Middle frontal gyrus (tissue), 1 donor: Measurements from ENCODE around the gene IRX5.

Experiments used
- DNase-seq: peaks from one replicate; pipeline ENCODE4 v3.0.0-alpha.2; 2015; ENCODE audit warnings: low spot score; ENCODE audit errors: extremely low spot score

Gene IRX5

DNA sequence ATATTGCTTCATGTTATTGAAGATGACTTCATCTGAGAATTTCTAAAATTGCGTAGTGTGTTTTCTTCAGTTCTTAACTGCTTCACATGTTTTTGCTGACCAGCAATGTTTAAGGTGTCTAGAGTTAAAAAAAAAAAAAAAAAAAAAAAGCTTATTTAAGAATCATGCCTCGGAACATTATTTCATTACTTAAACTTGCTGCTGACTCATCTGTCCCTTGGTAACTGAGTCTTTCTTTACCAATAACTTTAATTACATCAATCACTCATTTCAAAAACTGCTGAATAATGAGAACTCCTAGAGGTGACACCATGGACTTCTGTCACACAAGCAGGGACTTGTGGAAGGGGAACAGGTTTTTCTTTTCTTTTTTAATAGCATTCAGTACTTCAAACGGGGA, 16.2 kb downstream of the IRX5 start:
- no peak for DNase-seq

DNA sequence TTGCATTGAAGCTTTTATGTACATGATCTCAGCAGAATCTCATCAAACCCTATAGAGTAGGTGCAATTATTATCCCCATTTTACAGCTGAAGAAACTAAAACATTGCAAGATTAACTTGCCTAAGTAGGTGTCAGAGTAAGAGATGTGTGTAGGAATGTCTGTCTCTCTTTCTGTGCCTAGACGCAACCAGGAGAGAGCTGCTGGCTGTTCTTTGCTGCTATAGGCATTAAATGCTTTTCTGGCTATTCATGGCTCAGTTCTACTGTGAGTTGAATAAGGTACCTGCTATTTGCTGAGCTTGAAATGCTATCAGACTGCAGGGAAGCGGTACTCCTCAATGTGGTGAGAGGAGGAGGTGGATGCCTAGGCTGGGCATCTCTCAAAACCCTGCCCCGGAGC, 17.0 kb downstream of the IRX5 start:
- no peak for DNase-seq

DNA sequence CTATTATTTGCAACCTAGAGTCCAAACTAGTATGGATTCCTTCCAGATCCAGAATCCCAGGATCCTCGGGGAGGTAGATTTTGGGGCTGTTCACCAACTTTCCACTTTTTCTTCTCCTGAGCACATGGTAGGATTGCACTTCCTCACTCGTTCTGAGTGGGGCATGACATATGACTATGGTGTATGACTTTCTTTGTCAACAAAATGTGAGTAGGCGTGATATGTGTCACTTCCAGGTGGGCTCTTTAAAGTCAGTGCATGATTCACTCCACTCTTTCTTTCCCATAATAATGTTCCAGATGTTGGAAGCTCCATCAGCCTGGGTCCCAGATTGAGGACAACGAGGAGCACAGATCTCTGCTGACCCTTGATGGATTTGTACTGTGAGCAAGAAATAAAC, 21.5 kb downstream of the IRX5 start:
- no peak for DNase-seq

DNA sequence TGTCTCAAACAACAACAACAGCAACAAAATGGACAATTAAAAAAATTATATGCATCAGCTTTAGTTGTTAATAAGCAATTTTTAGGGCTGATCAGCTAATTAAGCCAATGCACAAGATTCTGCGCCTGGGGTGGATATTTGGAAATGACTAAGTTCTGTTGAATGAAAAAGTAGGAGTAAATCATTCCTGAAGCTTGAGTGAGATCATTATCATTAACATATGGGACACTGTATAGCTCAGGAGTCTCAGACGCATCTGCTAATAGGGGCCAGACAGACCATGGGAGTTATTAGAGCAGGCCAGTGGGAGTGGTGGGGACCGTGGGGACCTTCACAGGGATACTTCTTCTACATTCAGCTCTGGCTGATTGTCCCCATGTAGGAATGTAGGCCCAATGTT, 22.8 kb downstream of the IRX5 start:
- DNase-seq, result no peak

DNA sequence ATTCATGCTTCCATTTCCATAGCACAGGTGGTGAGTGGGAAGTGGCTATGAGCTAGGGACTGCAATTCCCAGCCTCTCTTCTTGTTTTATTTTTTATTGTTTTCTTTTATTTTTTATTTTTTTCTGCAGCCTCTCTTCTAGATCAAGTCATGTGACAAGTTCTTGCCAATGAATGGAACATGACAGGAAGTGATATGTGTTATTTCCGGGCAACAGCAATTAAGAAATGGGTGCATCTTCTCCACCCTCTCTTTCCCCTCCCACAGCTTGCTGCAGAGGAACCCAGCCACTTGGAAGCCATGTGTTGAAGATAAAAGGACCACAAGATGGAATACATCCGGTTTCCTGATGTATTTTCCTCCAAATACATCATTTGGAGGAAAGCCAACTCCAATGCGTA, 23.6 kb downstream of the IRX5 start:
- DNase-seq, result no peak

DNA sequence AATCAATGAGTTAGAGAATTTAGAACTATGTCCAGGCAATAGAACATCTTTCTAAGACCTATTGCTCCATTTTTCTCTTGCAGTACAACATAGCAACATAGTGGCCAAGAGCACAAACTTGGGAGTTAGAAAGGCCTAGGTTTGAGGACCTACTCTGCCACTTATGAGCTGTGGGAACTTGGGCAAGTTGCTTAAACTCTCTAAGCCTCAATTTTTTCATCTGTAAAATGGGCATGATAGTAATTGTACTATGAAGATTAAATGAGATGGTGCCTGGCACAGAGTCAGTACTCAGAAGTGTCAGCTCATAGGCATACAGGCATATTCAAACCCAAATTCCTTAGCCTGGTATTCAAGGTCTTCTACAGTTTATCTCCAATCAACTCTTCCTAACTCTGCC, 25.1 kb downstream of the IRX5 start:
- DNase-seq, result no peak

DNA sequence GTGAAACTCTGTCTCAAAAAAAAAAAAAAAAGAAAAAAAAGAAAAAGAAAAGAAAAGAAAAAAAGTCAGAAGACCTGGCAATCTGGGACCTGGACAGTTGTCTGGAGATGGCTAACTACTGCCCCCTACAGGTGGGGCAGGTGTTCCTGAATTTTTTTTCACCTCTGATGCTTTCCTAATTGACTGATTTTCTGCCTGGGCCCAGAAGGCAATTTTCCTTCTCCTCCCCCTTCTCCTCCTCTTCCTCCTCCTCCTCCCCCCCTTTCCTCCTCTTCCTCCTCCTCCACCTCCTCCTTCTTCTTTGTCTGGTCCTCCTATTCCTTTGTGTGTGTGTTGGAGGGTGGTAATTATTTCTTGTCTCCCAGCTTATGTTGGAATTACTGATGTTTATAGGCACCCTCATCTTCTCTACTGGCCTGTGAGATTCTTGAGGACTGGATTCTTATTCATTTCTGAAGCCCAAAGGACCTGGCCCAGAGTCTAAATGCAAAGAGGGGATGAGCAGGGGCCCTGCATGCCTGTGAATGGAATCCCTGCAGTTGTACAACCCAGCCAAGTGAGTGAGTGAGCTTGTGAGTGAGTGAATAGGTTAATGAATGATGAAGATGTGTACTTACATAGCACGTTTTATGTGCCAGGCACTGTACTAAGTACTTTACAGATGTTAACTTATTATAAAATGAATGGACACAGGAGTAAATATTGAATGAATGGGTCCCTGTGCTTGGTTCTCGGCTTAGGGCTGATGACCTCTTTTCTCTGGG, 26.9 kb downstream of the IRX5 start:
- no peak for DNase-seq

DNA sequence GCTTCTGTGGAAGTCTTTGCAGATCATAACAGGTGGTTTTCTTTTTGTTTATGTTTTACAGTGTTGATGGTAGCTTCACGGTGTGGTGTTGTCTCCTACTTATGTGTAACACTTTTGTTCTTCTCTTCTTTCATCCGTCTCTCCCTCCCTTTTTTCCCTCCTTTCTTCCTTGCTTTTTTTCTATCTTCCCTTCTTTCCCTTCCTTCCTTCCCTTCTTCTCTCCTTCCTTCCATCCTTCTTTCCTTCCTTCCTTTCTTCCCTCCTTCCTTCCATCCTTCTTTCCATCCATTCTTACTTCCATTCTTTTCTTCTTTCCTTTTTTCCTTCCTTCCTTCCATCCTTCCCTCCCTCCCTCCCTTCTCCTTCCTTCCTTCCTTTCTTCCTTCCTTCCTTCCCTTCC, 31.4 kb downstream of the IRX5 start:
- DNase-seq, result no peak

DNA sequence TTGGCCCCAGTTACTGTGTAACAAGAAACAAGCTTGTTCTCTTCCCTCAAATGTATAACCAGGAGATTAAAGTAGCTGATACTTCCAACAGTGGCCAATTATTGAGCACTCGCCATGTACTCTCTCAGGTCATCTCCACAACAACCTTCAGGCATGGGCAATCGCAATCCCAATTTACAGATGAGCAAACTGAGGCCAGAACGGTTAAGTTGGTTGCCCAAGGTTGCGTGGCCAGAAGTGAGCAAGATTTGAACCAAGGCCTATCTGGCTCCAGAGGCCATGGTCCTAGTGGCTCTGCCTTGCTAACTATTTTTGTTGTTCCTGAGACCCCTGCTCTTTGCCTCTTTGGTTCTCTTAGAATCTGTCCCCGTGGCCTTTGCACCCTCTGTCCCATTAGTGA, 33.6 kb downstream of the IRX5 start:
- no peak for DNase-seq

DNA sequence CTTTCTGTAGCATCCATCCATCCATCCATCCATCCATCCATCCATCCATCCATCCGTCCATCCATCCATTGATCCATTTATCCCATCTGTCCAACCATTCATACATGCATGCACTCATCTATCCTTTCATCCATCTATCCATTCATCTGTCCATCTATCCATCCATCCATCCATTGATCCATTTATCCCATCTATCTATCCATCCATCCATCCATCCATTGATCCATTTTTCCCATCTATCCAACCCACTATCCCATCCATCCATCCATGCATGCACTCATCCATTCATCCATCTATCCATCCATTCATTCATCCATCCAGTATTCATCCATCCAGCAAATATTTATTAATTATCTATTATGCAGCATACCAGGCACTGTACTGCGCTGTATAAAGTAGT, 34.8 kb downstream of the IRX5 start:
- no peak for DNase-seq

DNA sequence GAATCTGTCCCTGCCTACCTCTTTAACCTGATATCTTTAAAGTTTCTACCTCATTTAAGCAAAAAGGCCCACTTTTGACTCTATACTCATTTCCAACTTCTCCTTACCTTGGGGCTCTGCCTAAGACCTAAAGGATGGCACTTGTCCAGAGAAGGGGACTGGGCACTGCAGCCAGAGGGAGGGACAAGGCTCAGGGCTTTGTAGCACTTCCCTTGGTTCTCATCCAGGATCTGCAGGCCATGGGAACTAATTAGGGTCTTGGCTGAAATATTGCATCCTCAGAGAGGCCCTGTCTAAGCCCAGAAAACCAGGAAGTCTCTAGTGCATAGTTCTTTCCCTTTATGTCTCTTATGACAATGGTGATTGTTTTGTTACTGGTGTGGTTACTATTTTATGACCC, 37.3 kb downstream of the IRX5 start:
- DNase-seq, result no peak

DNA sequence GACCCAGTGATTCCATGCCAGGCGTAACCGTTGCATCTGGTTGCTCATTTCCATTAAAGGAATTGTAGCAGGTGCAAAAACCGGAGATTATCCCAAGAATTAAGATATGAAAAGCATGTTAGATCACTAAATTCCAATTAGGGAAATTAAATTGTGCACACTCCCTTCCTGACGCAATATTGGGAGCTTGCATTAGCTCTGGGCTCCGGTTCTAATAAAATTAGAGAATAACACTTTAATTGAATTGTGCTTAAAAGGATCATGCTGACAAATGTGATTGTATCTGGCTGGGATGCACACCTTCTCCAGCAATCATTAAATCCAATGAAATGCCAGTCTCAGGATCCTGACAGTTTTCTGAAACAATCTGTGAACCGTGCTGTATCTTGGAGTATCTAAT, 38.1 kb downstream of the IRX5 start:
- no peak for DNase-seq

DNA sequence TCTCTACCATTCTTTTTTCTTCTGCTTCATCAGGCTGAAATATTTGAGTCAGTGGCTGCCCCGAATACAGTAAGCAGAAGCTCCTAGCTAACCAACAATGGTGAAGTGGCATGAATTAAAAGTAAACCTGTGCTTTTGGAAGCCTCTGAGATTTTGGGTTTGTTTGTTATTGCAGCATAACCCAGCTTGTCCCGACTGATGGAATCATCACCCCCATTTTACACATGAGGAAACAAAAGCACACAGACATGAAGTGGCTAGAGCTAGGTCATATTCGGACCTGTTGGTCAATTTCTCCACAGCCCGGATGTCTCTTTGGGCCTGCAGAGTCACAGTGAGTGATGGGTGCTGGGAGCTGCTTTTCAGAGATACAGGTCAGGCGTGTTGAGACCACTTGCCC, 39.4 kb downstream of the IRX5 start:
- DNase-seq, result no peak

DNA sequence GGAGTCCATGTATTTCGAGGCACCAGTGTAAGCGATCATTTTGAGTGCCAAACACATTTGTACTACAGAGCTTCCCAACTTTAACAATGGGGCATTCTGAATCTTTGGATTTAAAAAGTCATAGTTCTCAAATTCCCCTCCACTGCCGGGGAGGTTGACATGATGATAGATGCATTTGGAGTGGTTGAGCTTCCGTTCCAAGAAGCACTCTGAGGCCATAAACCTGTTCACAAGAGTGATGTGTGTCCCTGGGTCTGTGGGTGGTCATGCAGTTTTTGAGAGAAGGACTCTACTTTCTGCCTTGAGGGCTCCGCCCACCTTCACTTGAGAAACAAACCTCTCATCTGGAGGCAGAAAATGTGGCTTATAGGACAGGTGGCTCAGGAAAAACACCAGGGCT, 43.7 kb downstream of the IRX5 start:
- no peak for DNase-seq

DNA sequence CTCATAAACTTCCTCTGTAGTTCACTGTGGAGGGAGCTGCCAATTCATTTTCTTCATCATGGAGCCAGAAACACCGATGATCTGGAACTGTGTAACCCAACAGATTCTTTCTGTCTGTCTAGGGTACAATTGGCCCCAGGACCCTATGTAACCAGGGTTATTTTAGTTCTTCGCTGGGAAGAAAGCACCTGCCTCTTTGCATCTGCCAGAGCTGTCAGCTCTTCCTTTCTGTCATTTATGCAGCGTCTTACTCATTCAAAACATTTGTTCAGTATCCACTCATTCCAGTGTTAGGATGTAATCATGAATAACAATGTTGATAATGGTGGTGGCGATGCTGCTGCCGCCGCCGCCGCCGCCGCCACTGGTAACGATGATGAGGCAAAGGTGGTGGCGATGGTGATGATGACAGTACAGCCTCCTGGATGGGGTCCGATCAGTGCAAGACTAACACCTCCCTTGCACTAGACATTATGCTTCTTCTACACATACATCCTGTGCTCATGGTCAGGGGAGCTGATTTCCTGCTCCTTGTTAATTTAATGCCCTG, 46.1 kb downstream of the IRX5 start:
- no peak for DNase-seq

DNA sequence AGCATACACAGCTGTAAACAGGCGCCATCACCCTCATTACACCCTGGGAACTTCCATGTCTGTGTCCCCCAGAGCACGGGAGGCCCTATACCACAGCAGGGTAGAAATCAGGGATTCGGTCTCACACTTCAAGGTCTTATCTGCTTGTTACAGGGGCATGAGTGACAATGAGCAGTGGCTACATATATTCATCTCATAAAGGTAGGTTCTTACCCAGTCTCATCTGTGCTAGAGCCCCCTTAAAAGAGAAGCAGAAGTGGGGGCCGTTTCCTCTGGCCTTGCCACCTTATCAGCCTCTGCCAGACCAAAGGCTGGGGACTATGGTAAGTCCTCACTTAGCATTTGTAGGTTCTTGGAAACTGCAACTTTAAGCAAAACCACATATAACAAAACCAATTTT, 46.5 kb downstream of the IRX5 start:
- DNase-seq, result no peak

DNA sequence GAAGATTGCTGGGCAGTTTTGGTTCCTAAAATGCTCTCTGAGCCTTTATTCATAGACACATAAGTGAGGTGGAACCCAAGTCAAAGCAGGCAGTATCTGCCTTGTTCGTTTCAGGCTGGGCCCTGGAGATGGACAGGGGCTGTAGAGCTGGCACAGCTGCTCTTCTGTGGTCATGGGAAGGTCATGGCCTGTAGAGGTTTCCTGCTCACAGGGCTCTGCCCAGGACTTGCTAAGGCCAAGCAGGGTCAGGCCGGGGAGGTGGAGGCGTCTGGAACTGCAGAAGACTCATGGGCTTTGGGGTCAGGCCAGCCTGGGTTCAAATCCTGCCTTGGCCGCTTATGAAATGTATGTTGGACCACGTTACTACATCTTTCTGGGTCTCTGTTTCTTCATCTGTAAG, 50.2 kb downstream of the IRX5 start:
- DNase-seq, result no peak
